GM12864 (cell line): Measurements from ENCODE around the gene SLC45A1.

ENCODE experiments used
- DNase-seq: peaks from one replicate; pipeline ENCODE4 v3.0.0-alpha.2; 2011; ENCODE audit warnings: low read depth
- H3K4me3 ChIP-seq: 2 replicates; pipeline ENCODE4 v1.5.1; 2011; ENCODE audit warnings: mild to moderate bottlenecking, low read depth, low read length, control low read depth
- CTCF ChIP-seq: IDR thresholded peaks from 2 replicates; pipeline ENCODE4 v1.5.1; 2011; ENCODE audit warnings: low read depth, mild to moderate bottlenecking, moderate library complexity, low read length, control low read depth, inconsistent platforms; ENCODE audit errors: missing control alignments

SLC45A1 gene

GRCh38 chr1:8351693-8352470 is 34.0 kb downstream of the SLC45A1 start:
- TF ChIP-seq CTCF, result peak; percentile 76
- no peak for DNase-seq
- H3K4me3 ChIP-seq, result no peak overlapping the region

- no peak for DNase-seq
- H3K4me3 ChIP-seq, result no peak overlapping the region
- TF ChIP-seq CTCF, result no peak
These were observed 34.5 kb downstream of the SLC45A1 start for GRCh38 chr1:8352471-8352845.

- H3K4me3 ChIP-seq, result no peak overlapping the region
- DNase-seq, result no peak
- TF ChIP-seq CTCF, result no peak
These were observed 35.2 kb downstream of the SLC45A1 start for GRCh38 chr1:8352886-8353785.

- DNase-seq, result no peak
- no peak overlapping the region for H3K4me3 ChIP-seq
- no peak for TF ChIP-seq CTCF
These were observed 36.1 kb downstream of the SLC45A1 start for GRCh38 chr1:8354038-8354437.

GRCh38 chr1:8355439-8356255 is 37.7 kb downstream of the SLC45A1 start:
- no peak for DNase-seq
- H3K4me3 ChIP-seq, result no peak overlapping the region
- no peak for TF ChIP-seq CTCF

GRCh38 chr1:8356256-8357209 is 38.6 kb downstream of the SLC45A1 start:
- H3K4me3 ChIP-seq, result no peak overlapping the region
- no peak for TF ChIP-seq CTCF
- DNase-seq, result no peak
